ENCODE measurements around the gene FGD3. TPM values are rescaled to one million over a fixed set of nuclear protein-coding genes. Genes with fewer than 3 reads are reported as not detected.

The FGD3 gene
- total and polyA plus RNA-seq, 9 of the 15 experiments (the other 6 are each of a cell fraction or from before 2014, with no cell fraction given) = 0.07 to 1.3 (median 0.29) TPM

GRCh38 chr9:93058355-93059010 lies 111.2 kb downstream of the FGD3 start, which contains the start of gene SUSD3 (continued):
- TF ChIP-seq CHCHD3 (CRISPR knock-in tag; IDR thresholded peaks at IDR 0.05) = no peak

- 9% methylated on average over 29 of the region's 53 CpGs for WGBS (ENCODE audit: insufficient coverage, low coverage, missing lambda C conversion rate)
- Histone ChIP-seq H3K9me3 (replicated peaks; ENCODE audit: control insufficient read depth, insufficient read depth, low read depth, low read length) (no peaks in the 10 kb centered on the region), H3K9ac (ENCODE audit: insufficient read depth in 1 of 2, low read depth in 2 of 2, low read length in 2 of 2) (peak overlapping the region; percentile 64 to 94), H3K27ac (ENCODE audit: extremely low read depth, low read depth, low read length) (peak overlapping the region; percentile 73), H3K79me2 (ENCODE audit: control insufficient read depth, insufficient read depth, low read length) (peaks cover 28% of the 10 kb centered on the region), H2AFZ (ENCODE audit: low read depth, low read length) (peak overlapping the region; percentile 79), H3K27me3 (ENCODE audit: control insufficient read depth in 2 of 2, insufficient read depth in 2 of 2, low read length in 2 of 2) (no peaks in the 10 kb centered on the region), H3K9me1 (ENCODE audit: control insufficient read depth, insufficient read depth, low read length) (no peaks in the 10 kb centered on the region), H3K4me3 (peak overlapping the region; percentile 56), H3K4me1 (replicated peaks in 1 of 2; ENCODE audit: control insufficient read depth in 2 of 2, insufficient read depth in 2 of 2, low read length in 2 of 2) (peaks cover 41 to 57% of the 10 kb centered on the region in 2 experiments), H4K20me1 (replicated peaks; ENCODE audit: control insufficient read depth, insufficient read depth, low read length) (no peaks in the 10 kb centered on the region), H3K4me2 (ENCODE audit: insufficient read depth, low read length) (peak overlapping the region; percentile 76), H3K36me3 (ENCODE audit: control insufficient read depth, insufficient read depth, low read length) (no peaks in the 10 kb centered on the region; the same call in 2 of the 3 replicates)
- ChIA-PET POLR2A (interaction anchor here (0.6 to 1.2 kb wide), 4 partner anchors 10 to 393 kb away, joined by 3 read pairs; partner anchors contain the start of gene FAM120A), CTCF (ENCODE audit: low intra/inter-chr PET ratio) (no interaction called here)
- FAIRE-seq (peak; percentile 32), ATAC-seq (peak; percentile 51), DNase-seq (ENCODE audit: extremely low read depth in 1 of 4, low spot score in 3 of 4) (peak; percentile 39 to 72 (median 68))
- in situ Hi-C loops (cut with MboI) = no loop called here
- no TSS peak for BruUV-seq (replicated peaks)
- intact Hi-C loops (cut with micrococcal nuclease) = no loop called here
- TF ChIP-seq ZC3H4 (CRISPR knock-in tag; IDR thresholded peaks at IDR 0.05; ENCODE audit: borderline replicate concordance) (no peak), ZFP36 (IDR thresholded peaks at IDR 0.05; ENCODE audit: low read depth, low read length, partially characterized antibody) (peak; percentile 27), ZFX (CRISPR knock-in tag; IDR thresholded peaks at IDR 0.05) (peak; percentile 29; the same call in 1 of the 2 replicates), RBBP5 (IDR thresholded peaks at IDR 0.05; ENCODE audit: borderline replicate concordance, insufficient read depth, low read length, poor library complexity, severe bottlenecking) (peak; percentile 47), ZNF24 (IDR thresholded peaks at IDR 0.05) (no peak), EWSR1 (IDR thresholded peaks at IDR 0.05; ENCODE audit: borderline replicate concordance, low read depth, partially characterized antibody) (no peak), ZBTB9 (CRISPR knock-in tag; IDR thresholded peaks at IDR 0.05) (0 out of 2 replicates have a peak, but pooled peaks have one; percentile 6), KDM2B (CRISPR knock-in tag; IDR thresholded peaks at IDR 0.05) (0 out of 2 replicates have a peak, but pooled peaks have one; percentile 24), ETV1 (tag; conservative IDR thresholded peaks at IDR 0.05; ENCODE audit: low read depth) (peak; percentile 46), NFRKB (IDR thresholded peaks at IDR 0.05; ENCODE audit: low read depth) (0 out of 2 replicates have a peak, but pooled peaks have one; percentile 48), ADNP (tag; IDR thresholded peaks at IDR 0.05) (peak; percentile 96), HDAC2 (IDR thresholded peaks at IDR 0.05) (peak; percentile 21; the same call in 1 of the 2 replicates), MEF2D (tag; conservative IDR thresholded peaks at IDR 0.05; ENCODE audit: low read depth) (0 out of 2 replicates have a peak, but pooled peaks have one; percentile 29), ETV5 (CRISPR knock-in tag; IDR thresholded peaks at IDR 0.05; ENCODE audit: low read depth) (no peak), HDGF (IDR thresholded peaks at IDR 0.05) (no peak), ATF1 (CRISPR knock-in tag; IDR thresholded peaks at IDR 0.05) (no peak), ATF1 (tag; IDR thresholded peaks at IDR 0.05) (no peak)
Measured at GRCh38 chr9:93059011-93059714, 111.8 kb downstream of the FGD3 start.

Measured in K562 (cell line).